ENCODE data around the gene KLHL3.

KLHL3 gene

DNA sequence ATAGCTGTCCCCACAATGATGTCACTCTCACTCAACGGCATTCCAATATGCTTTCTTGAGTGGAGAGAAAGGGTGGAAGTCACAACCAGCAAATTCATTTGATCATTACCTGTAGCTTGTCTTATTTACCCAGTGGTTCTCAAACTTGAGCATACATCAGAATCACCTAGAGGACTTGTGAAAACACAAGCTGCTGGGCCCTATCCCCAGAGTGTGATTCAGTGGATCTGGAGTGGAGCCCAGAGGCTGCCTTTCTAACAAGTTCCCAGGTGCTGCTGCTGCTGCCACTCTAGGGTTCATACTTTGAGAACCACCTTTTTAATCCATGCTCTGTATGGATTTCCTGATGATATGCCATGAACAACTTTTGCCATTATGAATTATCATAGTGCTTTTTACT is 94.7 kb downstream of the KLHL3 start:
- TF ChIP-seq, protein P1, sequence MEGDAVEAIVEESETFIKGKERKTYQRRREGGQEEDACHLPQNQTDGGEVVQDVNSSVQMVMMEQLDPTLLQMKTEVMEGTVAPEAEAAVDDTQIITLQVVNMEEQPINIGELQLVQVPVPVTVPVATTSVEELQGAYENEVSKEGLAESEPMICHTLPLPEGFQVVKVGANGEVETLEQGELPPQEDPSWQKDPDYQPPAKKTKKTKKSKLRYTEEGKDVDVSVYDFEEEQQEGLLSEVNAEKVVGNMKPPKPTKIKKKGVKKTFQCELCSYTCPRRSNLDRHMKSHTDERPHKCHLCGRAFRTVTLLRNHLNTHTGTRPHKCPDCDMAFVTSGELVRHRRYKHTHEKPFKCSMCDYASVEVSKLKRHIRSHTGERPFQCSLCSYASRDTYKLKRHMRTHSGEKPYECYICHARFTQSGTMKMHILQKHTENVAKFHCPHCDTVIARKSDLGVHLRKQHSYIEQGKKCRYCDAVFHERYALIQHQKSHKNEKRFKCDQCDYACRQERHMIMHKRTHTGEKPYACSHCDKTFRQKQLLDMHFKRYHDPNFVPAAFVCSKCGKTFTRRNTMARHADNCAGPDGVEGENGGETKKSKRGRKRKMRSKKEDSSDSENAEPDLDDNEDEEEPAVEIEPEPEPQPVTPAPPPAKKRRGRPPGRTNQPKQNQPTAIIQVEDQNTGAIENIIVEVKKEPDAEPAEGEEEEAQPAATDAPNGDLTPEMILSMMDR (IDR thresholded peaks at IDR 0.05; ENCODE audit: poor library complexity, severe bottlenecking), result no peak
- no peak overlapping the region for H3K4me3 ChIP-seq (ENCODE audit: severe bottlenecking)
- H3K27ac ChIP-seq (ENCODE audit: poor library complexity, severe bottlenecking), result no peak overlapping the region
- H3K9me3 ChIP-seq (ENCODE audit: severe bottlenecking), result no peaks in the 10 kb centered on the region
- no peaks in the 10 kb centered on the region for H3K27me3 ChIP-seq (ENCODE audit: insufficient read depth, poor library complexity, severe bottlenecking)
- peak; percentile 38; the same call in 1 of the 3 replicates for ATAC-seq (ENCODE audit: low read depth)
- DNase-seq (ENCODE audit: low spot score), result no peak
- no peaks in the 10 kb centered on the region for H3K36me3 ChIP-seq (ENCODE audit: low read depth)
- no peaks in the 10 kb centered on the region for H3K4me1 ChIP-seq (ENCODE audit: insufficient read depth, poor library complexity, severe bottlenecking)

DNA sequence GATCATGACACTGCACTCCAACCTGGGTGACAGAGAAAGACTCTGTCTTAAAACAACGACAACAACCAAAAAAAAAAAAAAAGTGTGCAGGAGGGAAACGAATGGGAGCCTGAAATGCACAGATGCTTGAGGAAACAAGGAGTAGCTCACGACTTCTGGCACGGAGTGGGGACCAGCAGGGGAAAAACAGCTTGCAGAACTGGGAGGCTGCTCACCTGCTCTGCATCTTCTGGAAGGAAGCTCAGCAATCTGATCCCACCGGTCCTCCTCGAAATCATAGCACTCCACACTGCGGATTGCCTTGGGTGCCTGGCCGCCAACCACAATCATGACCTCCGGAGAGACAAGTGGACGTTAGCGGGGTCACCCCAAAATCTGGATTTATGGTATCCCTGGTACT is 96.2 kb downstream of the KLHL3 start:
- H3K36me3 ChIP-seq (ENCODE audit: low read depth), result no peaks in the 10 kb centered on the region
- no peak overlapping the region for H3K27ac ChIP-seq (ENCODE audit: poor library complexity, severe bottlenecking)
- no peaks in the 10 kb centered on the region for H3K9me3 ChIP-seq (ENCODE audit: severe bottlenecking)
- ATAC-seq (ENCODE audit: low read depth) (no peak), DNase-seq (ENCODE audit: low spot score) (no peak)
- no peaks in the 10 kb centered on the region for H3K4me1 ChIP-seq (ENCODE audit: insufficient read depth, poor library complexity, severe bottlenecking)
- TF ChIP-seq, protein P1 (IDR thresholded peaks at IDR 0.05; ENCODE audit: poor library complexity, severe bottlenecking), result no peak
- no peaks in the 10 kb centered on the region for H3K27me3 ChIP-seq (ENCODE audit: insufficient read depth, poor library complexity, severe bottlenecking)
- H3K4me3 ChIP-seq (ENCODE audit: severe bottlenecking), result no peak overlapping the region

DNA sequence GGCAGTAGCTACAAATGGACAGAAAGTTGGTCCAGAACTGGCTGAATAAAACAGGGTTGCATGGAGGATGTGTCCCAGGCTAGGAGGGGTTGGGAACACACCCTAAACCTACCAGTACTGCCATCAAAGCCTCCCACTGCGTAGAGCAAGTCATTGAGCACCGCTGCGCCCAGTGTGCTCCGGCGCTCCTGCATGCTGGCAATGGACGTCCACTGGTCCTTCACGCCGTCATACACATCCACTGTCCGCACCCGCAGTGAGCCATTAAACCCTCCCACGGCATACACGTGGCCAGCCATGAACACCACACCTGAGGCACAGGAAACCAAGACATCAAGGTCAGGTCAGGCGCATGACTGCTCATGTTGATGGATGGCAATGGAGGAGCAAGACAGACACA is 97.0 kb downstream of the KLHL3 start:
- Histone ChIP-seq H3K9me3 (ENCODE audit: severe bottlenecking) (no peaks in the 10 kb centered on the region), H3K4me3 (ENCODE audit: severe bottlenecking) (no peak overlapping the region), H3K36me3 (ENCODE audit: low read depth) (no peaks in the 10 kb centered on the region), H3K4me1 (ENCODE audit: insufficient read depth, poor library complexity, severe bottlenecking) (no peaks in the 10 kb centered on the region), H3K27me3 (ENCODE audit: insufficient read depth, poor library complexity, severe bottlenecking) (no peaks in the 10 kb centered on the region), H3K27ac (ENCODE audit: poor library complexity, severe bottlenecking) (no peak overlapping the region)
- TF ChIP-seq, protein P1 (IDR thresholded peaks at IDR 0.05; ENCODE audit: poor library complexity, severe bottlenecking), result no peak
- ATAC-seq (ENCODE audit: low read depth) (no peak), DNase-seq (ENCODE audit: low spot score) (no peak)

DNA sequence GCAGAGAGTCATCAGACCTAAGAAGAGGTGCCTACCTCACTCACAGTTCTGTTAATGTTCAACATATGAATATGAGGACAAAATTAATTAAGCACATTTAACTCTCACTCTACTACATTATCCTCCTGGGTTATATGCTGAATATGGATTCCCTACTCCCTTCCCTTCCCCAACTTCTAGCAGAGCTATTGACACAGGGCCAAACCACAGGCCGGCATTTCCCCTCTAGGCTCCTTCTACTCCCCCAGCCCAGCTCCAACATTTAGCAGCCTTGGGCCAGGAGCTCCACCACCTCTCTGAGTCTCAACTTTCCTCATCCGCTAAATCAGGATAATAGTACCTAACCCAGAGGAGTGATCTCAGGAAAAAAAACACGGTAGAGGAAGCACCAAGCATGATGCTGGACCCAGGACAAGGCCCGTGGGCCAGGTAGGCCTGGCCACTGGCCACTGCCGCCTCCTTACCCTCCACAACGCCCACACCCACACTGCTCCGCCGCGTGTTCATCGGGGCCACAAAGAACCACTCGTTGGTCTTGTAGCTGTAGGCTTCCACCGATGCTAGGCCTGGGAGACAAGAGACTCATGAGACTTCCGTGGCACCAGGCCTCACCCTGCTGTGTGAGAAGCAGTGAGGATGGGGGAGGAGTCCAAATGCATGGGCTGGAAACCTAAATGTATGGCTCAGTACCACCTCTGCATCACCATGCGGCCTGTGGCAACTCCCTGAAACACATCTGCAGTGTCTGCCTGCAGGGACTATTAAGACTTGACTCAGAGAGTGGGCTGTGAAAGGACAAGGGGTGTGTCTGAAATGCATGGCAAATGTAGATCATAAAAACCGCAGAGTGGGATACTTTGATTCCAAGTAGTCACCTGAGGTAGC is 98.8 kb downstream of the KLHL3 start:
- H3K27ac ChIP-seq (ENCODE audit: poor library complexity, severe bottlenecking), result no peak overlapping the region
- H3K36me3 ChIP-seq (ENCODE audit: low read depth), result no peaks in the 10 kb centered on the region
- no peak overlapping the region for H3K4me3 ChIP-seq (ENCODE audit: severe bottlenecking)
- H3K4me1 ChIP-seq (ENCODE audit: insufficient read depth, poor library complexity, severe bottlenecking), result no peaks in the 10 kb centered on the region
- TF ChIP-seq, protein P1 (IDR thresholded peaks at IDR 0.05; ENCODE audit: poor library complexity, severe bottlenecking), result no peak
- no peaks in the 10 kb centered on the region for H3K27me3 ChIP-seq (ENCODE audit: insufficient read depth, poor library complexity, severe bottlenecking)
- DNase-seq (ENCODE audit: low spot score), result no peak
- H3K9me3 ChIP-seq (ENCODE audit: severe bottlenecking), result no peaks in the 10 kb centered on the region
- no peak for ATAC-seq (ENCODE audit: low read depth)

DNA sequence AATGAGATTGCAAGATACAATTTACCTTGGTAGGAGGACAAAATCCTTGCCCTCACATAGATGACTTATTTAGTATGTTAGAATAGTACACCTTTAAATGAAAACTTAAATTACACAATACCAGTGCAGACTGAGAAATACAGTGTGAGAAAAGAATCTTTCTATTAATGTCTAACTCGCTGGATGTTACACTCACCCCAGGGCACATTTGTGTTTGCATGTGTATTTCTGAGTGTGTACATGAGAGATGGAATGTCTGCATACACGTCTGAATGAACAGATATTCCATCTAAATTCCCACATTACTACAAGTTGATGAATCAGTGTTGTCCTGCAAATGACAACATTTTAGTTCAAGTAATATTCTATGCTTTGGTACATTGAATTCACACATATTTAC is 99.8 kb downstream of the KLHL3 start:
- ATAC-seq (ENCODE audit: low read depth), result no peak
- TF ChIP-seq, protein P1 (IDR thresholded peaks at IDR 0.05; ENCODE audit: poor library complexity, severe bottlenecking), result no peak
- H3K9me3 ChIP-seq (ENCODE audit: severe bottlenecking), result no peaks in the 10 kb centered on the region
- no peaks in the 10 kb centered on the region for H3K27me3 ChIP-seq (ENCODE audit: insufficient read depth, poor library complexity, severe bottlenecking)
- no peak for DNase-seq (ENCODE audit: low spot score)
- no peak overlapping the region for H3K4me3 ChIP-seq (ENCODE audit: severe bottlenecking)
- no peaks in the 10 kb centered on the region for H3K4me1 ChIP-seq (ENCODE audit: insufficient read depth, poor library complexity, severe bottlenecking)
- no peaks in the 10 kb centered on the region for H3K36me3 ChIP-seq (ENCODE audit: low read depth)
- H3K27ac ChIP-seq (ENCODE audit: poor library complexity, severe bottlenecking), result no peak overlapping the region
